Mucosa of rectum (tissue), 2 donors: ENCODE data around the gene FRMD7.
"Not testable (repeated sequence)": the region's sequence is repeated elsewhere in the genome, so short reads cannot be mapped to it uniquely, and the experiment has no call there.

Experiments used
- H3K27ac ChIP-seq, 2 donors: one replicate each; pipeline ENCODE4 v1.7.0; 2013; ENCODE audit warnings: inconsistent platforms in 2 of 2, low read depth in 2 of 2, low read length in 2 of 2
- H3K27me3 ChIP-seq, 2 donors: one replicate each; pipeline ENCODE4 v1.7.0; 2013; ENCODE audit warnings: low read length in 2 of 2; ENCODE audit not compliant: control insufficient read depth in 2 of 2, insufficient read depth in 2 of 2
- H3K36me3 ChIP-seq, 2 donors: one replicate each; pipeline ENCODE4 v1.7.0; 2013; ENCODE audit warnings: low read length in 2 of 2; ENCODE audit not compliant: control insufficient read depth in 2 of 2, insufficient read depth in 2 of 2
- H3K4me1 ChIP-seq, 2 donors: one replicate each; pipeline ENCODE4 v1.7.0; 2013; ENCODE audit warnings: low read length in 2 of 2, mild to moderate bottlenecking in 1 of 2; ENCODE audit not compliant: control insufficient read depth in 2 of 2, insufficient read depth in 2 of 2
- H3K4me3 ChIP-seq, 2 donors: one replicate each; pipeline ENCODE4 v1.7.0; 2013; ENCODE audit warnings: low read length in 2 of 2
- H3K9ac ChIP-seq, 2 donors: one replicate each; pipeline ENCODE4 v1.7.0; 2013; ENCODE audit warnings: low read length in 2 of 2, low read depth in 1 of 2, mild to moderate bottlenecking in 1 of 2
- H3K9me3 ChIP-seq, 2 donors: one replicate each; pipeline ENCODE4 v1.7.0; 2013; ENCODE audit warnings: low read length in 2 of 2; ENCODE audit not compliant: control insufficient read depth in 2 of 2
- donor health status: healthy.
- donor health status: Normal muscosa, but diverticular disease.

The FRMD7 gene

GRCh38 chrX:132127743-132128142 is at the start of gene FRMD7:
FRMD7 (minus strand) TSS chrX:132128020; CDS start chrX:132127844, 176 bp downstream.
- Histone ChIP-seq H3K27ac (no peak within 1 kb of the TSS), H3K4me1 (no peaks in the 10 kb centered on the region), H3K9ac (no peak within 1 kb of the TSS), H3K36me3 (no peaks in the 10 kb centered on the region), H3K4me3 (no peak within 1 kb of the TSS), H3K9me3 (no peaks in the 10 kb centered on the region), H3K27me3 (peaks cover 3 to 4% of the 10 kb centered on the region in 2 donors)

GRCh38 chrX:132173647-132174046 is 45.8 kb upstream of the FRMD7 start:
- peaks cover 5 to 12% of the 10 kb centered on the region in 2 donors for H3K27me3 ChIP-seq
- H3K4me3 ChIP-seq, result no peak overlapping the region

GRCh38 chrX:132171881-132172280 is 44.1 kb upstream of the FRMD7 start:
- no peak overlapping the region for H3K27ac ChIP-seq
- no peaks in the 10 kb centered on the region for H3K36me3 ChIP-seq
- no peaks in the 10 kb centered on the region for H3K9me3 ChIP-seq
- H3K4me3 ChIP-seq, result no peak overlapping the region
- H3K4me1 ChIP-seq, result no peaks in the 10 kb centered on the region
- H3K27me3 ChIP-seq, result peaks cover 3 to 12% of the 10 kb centered on the region in 2 donors
- no peak overlapping the region for H3K9ac ChIP-seq

More at GRCh38 chrX:132173647-132174046, 45.8 kb upstream of the FRMD7 start:
- Histone ChIP-seq H3K27ac (no peak overlapping the region), H3K4me1 (no peaks in the 10 kb centered on the region), H3K9ac (no peak overlapping the region), H3K36me3 (no peaks in the 10 kb centered on the region), H3K9me3 (no peaks in the 10 kb centered on the region)

GRCh38 chrX:132171478-132171877 is 43.7 kb upstream of the FRMD7 start:
- Histone ChIP-seq H3K9me3 (no peaks in the 10 kb centered on the region), H3K4me3 (no peak overlapping the region), H3K4me1 (no peaks in the 10 kb centered on the region), H3K27ac (no peak overlapping the region), H3K9ac (no peak overlapping the region), H3K27me3 (peaks cover 3 to 12% of the 10 kb centered on the region in 2 donors), H3K36me3 (no peaks in the 10 kb centered on the region)

GRCh38 chrX:132169554-132169953 is 41.7 kb upstream of the FRMD7 start:
- Histone ChIP-seq H3K27ac (no peak overlapping the region), H3K36me3 (no peaks in the 10 kb centered on the region), H3K4me1 (no peaks in the 10 kb centered on the region), H3K9me3 (no peaks in the 10 kb centered on the region), H3K4me3 (no peak overlapping the region), H3K27me3 (peaks cover 3 to 9% of the 10 kb centered on the region in 2 donors), H3K9ac (no peak overlapping the region)

GRCh38 chrX:132165651-132166050 is 37.8 kb upstream of the FRMD7 start:
- no peaks in the 10 kb centered on the region for H3K4me1 ChIP-seq
- no peak overlapping the region for H3K9ac ChIP-seq
- no peak overlapping the region for H3K4me3 ChIP-seq
- no peaks in the 10 kb centered on the region for H3K9me3 ChIP-seq
- peaks cover 3 to 5% of the 10 kb centered on the region in 2 donors for H3K27me3 ChIP-seq
- no peaks in the 10 kb centered on the region for H3K36me3 ChIP-seq
- H3K27ac ChIP-seq, result no peak overlapping the region

GRCh38 chrX:132165005-132165404 is 37.2 kb upstream of the FRMD7 start:
- H3K4me3 ChIP-seq, result no peak overlapping the region
- H3K27me3 ChIP-seq, result peaks cover 3 to 5% of the 10 kb centered on the region in 2 donors
- H3K36me3 ChIP-seq, result no peaks in the 10 kb centered on the region
- H3K9me3 ChIP-seq, result no peaks in the 10 kb centered on the region
- H3K9ac ChIP-seq, result no peak overlapping the region
- no peak overlapping the region for H3K27ac ChIP-seq
- H3K4me1 ChIP-seq, result no peaks in the 10 kb centered on the region

GRCh38 chrX:132163094-132163493 is 35.3 kb upstream of the FRMD7 start:
- not testable (repeated sequence) for H3K27me3 ChIP-seq, H3K36me3 ChIP-seq, H3K4me3 ChIP-seq, H3K27ac ChIP-seq, H3K9ac ChIP-seq, H3K9me3 ChIP-seq, H3K4me1 ChIP-seq

- Histone ChIP-seq H3K4me3 (no peak overlapping the region), H3K27me3 (peaks cover 4 to 7% of the 10 kb centered on the region in 2 donors), H3K4me1 (no peaks in the 10 kb centered on the region), H3K9me3 (no peaks in the 10 kb centered on the region), H3K9ac (no peak overlapping the region), H3K27ac (no peak overlapping the region), H3K36me3 (no peaks in the 10 kb centered on the region)
Measured at GRCh38 chrX:132153166-132153565, 25.3 kb upstream of the FRMD7 start.

GRCh38 chrX:132146456-132146855 is 18.6 kb upstream of the FRMD7 start:
- no peaks in the 10 kb centered on the region for H3K9me3 ChIP-seq
- H3K9ac ChIP-seq, result no peak overlapping the region
- H3K4me3 ChIP-seq, result no peak overlapping the region
- no peaks in the 10 kb centered on the region for H3K36me3 ChIP-seq
- no peak overlapping the region for H3K27ac ChIP-seq
- peaks cover 1 to 17% of the 10 kb centered on the region in 2 donors for H3K27me3 ChIP-seq
- no peaks in the 10 kb centered on the region for H3K4me1 ChIP-seq

GRCh38 chrX:132144061-132144460 is 16.2 kb upstream of the FRMD7 start:
- Histone ChIP-seq H3K9ac (no peak overlapping the region), H3K9me3 (no peaks in the 10 kb centered on the region), H3K36me3 (no peaks in the 10 kb centered on the region), H3K4me3 (no peak overlapping the region), H3K27me3 (peaks cover 0 to 18% of the 10 kb centered on the region in 2 donors), H3K4me1 (no peaks in the 10 kb centered on the region), H3K27ac (no peak overlapping the region)
